Stimulated activated CD4-positive, alpha-beta T cell treated with anti-CD3 and anti-CD28 coated beads, Interleukin-4, amount 100 ng/mL, for 4 hours (primary cell): ENCODE data around the gene FGL2.
A peak's percentile ranks its signal among the peaks of the same experiment; 100 is the strongest.
"Not testable (repeated sequence)": the region's sequence is repeated elsewhere in the genome, so short reads cannot be mapped to it uniquely, and the experiment has no call there.

Source experiments
- DNase-seq, 2 experiments: peaks; one replicate each; pipeline ENCODE4 v3.0.0-alpha.2; 2020

The FGL2 gene

GRCh38 chr7:77199013-77199966 is at the start of gene FGL2:
FGL2 (minus strand) TSS chr7:77199819; CDS start chr7:77199793, 26 bp downstream.
- peak; percentile 7 to 30 for DNase-seq

GRCh38 chr7:77248154-77248553 is 48.5 kb upstream of the FGL2 start:
- DNase-seq: no peak

- peak; percentile 78 to 88 for DNase-seq
Observed at GRCh38 chr7:77247206-77247850, 47.7 kb upstream of the FGL2 start.

GRCh38 chr7:77246026-77246640 is 46.5 kb upstream of the FGL2 start:
- DNase-seq: no peak

- DNase-seq: no peak
Observed at GRCh38 chr7:77245015-77245755, 45.6 kb upstream of the FGL2 start.

GRCh38 chr7:77244222-77244934 is 44.8 kb upstream of the FGL2 start:
- no peak for DNase-seq

- DNase-seq: no peak
Observed at GRCh38 chr7:77242554-77242953, 42.9 kb upstream of the FGL2 start.

GRCh38 chr7:77242068-77242467 is 42.4 kb upstream of the FGL2 start:
- no peak for DNase-seq

- no peak for DNase-seq
Observed at GRCh38 chr7:77239471-77239870, 39.9 kb upstream of the FGL2 start.

GRCh38 chr7:77238703-77239136 is 39.1 kb upstream of the FGL2 start:
- DNase-seq: no peak

- no peak for DNase-seq
Observed at GRCh38 chr7:77235276-77235675, 35.7 kb upstream of the FGL2 start.

- no peak for DNase-seq
Observed at GRCh38 chr7:77232467-77232866, 32.8 kb upstream of the FGL2 start.

GRCh38 chr7:77228795-77229194 is 29.2 kb upstream of the FGL2 start:
- not testable (repeated sequence) for DNase-seq

GRCh38 chr7:77226357-77226839 is 26.8 kb upstream of the FGL2 start:
- no peak for DNase-seq

- DNase-seq: no peak
Observed at GRCh38 chr7:77223261-77223660, 23.6 kb upstream of the FGL2 start.

- no peak for DNase-seq
Observed at GRCh38 chr7:77222819-77223218, 23.2 kb upstream of the FGL2 start.

- no peak for DNase-seq
Observed at GRCh38 chr7:77222065-77222464, 22.4 kb upstream of the FGL2 start.

GRCh38 chr7:77219701-77220331 is 20.2 kb upstream of the FGL2 start:
- not testable (repeated sequence) for DNase-seq

- no peak for DNase-seq
Observed at GRCh38 chr7:77217474-77218185, 18.0 kb upstream of the FGL2 start.

- DNase-seq: no peak
Observed at GRCh38 chr7:77216181-77216845, 16.7 kb upstream of the FGL2 start.
